Measurements from ENCODE around the gene KLF1. TPM values are rescaled to one million over a fixed set of nuclear protein-coding genes. Genes with fewer than 3 reads are reported as not detected.

KLF1 gene
- total and polyA plus RNA-seq, 2 of the 8 experiments (the other 6 are each of a cell fraction or from before 2014, with no cell fraction given) = 0.84 to 0.91 TPM

DNA sequence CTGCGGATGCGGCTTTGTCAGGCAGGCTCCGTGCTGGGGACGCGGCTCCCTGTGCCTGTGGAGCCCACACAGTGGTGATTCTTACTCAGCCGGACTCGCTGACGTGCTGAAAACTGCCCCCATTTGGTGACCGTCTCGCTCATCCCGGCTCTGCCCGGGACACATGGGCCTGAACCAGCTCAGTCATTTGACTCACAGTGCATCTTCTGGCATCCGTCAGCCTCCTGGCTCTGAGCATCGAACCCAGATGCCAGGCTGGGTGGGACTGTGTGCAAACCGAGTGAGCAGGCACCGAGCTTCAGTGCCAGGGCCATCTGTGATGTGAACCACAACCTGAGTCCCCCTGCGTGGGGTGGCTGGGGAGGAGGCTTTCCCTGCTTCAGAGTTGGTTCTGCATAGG lies 9.5 kb upstream of the KLF1 start:
- no peak overlapping the region for H3K23ac ChIP-seq (ENCODE audit: insufficient read length)
- no peak overlapping the region for H2BK120ac ChIP-seq (replicated peaks; ENCODE audit: low read depth, low read length)
- TF ChIP-seq ZNF274 (IDR thresholded peaks at IDR 0.05; ENCODE audit: borderline replicate concordance, extremely low read depth, low read length) = no peak
- TF ChIP-seq CREB1 (IDR thresholded peaks at IDR 0.05) = no peak
- no peak for TF ChIP-seq CTBP2 (IDR thresholded peaks at IDR 0.05; ENCODE audit: borderline replicate concordance, insufficient read depth, insufficient read length, low read length)
- no peak for TF ChIP-seq POLR2AphosphoS5 (IDR thresholded peaks at IDR 0.05; ENCODE audit: low read depth, low read length)
- TF ChIP-seq BCL11A (IDR thresholded peaks at IDR 0.05; ENCODE audit: low read depth in 2 of 2, low read length in 2 of 2) = no peak
- no peak overlapping the region for H3K18ac ChIP-seq (ENCODE audit: extremely low read depth, low read length)
- CTCF ChIA-PET (ENCODE audit: partially characterized antibody) = interaction anchor here (0.9 to 1.8 kb wide), 2 partner anchors 10 kb away, joined by 3 to 6 read pairs; partner anchors contain the start of gene KLF1
- H3K4me3 ChIP-seq (ENCODE audit: extremely low read depth in 1 of 4, insufficient read depth in 2 of 4, low read depth in 3 of 4, low read length in 4 of 4) = no peak overlapping the region
- no peak overlapping the region for H3K4me2 ChIP-seq (ENCODE audit: insufficient read depth in 1 of 2, low read depth in 2 of 2, low read length in 2 of 2)
- no peak overlapping the region for H2BK15ac ChIP-seq (ENCODE audit: low read length)
- H3K79me1 ChIP-seq (ENCODE audit: low read depth, low read length) = peaks cover 6% of the 10 kb centered on the region; the same call in 1 of the 2 replicates
- H4K91ac ChIP-seq (replicated peaks; ENCODE audit: insufficient read length, low read length) = no peak overlapping the region
- no peak overlapping the region for H2AK5ac ChIP-seq (ENCODE audit: low read depth, low read length)
- no peaks in the 10 kb centered on the region for H3K27me3 ChIP-seq (replicated peaks in 1 of 4; ENCODE audit: control insufficient read depth in 3 of 4, extremely low read depth in 1 of 4, insufficient read depth in 3 of 4, low read length in 3 of 4)
- no peaks in the 10 kb centered on the region for H3K9me3 ChIP-seq (ENCODE audit: insufficient read depth in 2 of 2, low read depth in 1 of 2, low read length in 1 of 2)
- no peak overlapping the region for H3K56ac ChIP-seq (replicated peaks; ENCODE audit: insufficient read length, low read depth, low read length)
- no peak overlapping the region for H2BK5ac ChIP-seq (ENCODE audit: low read depth, low read length)
- DNase-seq (ENCODE audit: low read depth in 1 of 2, low spot score in 2 of 2) (no peak), FAIRE-seq (no peak)
- 98% methylated on average over 17 of the region's 17 CpGs; no CpG with 5 or more reads in 1 of the 2 experiments for WGBS, 2 experiments (ENCODE audit: extremely low coverage in 1 of 2, insufficient coverage in 1 of 2, insufficient read length in 1 of 2, insufficient replicate concordance in 2 of 2, low coverage in 1 of 2, low lambda C conversion rate in 2 of 2, missing lambda C conversion rate in 1 of 2)
- H2AFZ ChIP-seq (ENCODE audit: low read length) = no peak overlapping the region
- peaks cover 0 to 7% of the 10 kb centered on the region in 2 experiments; a peak in 1 of 4 replicates for H3K79me2 ChIP-seq (ENCODE audit: control insufficient read depth in 1 of 2, insufficient read depth in 2 of 2, low read length in 2 of 2)
- no peak overlapping the region for H4K8ac ChIP-seq (ENCODE audit: extremely low read depth, insufficient read depth, low read length)
- no peak overlapping the region for H3K4ac ChIP-seq (replicated peaks; ENCODE audit: insufficient read length, low read depth, low read length)
- no peak overlapping the region for H3K9ac ChIP-seq (replicated peaks in 1 of 4; ENCODE audit: extremely low read depth in 1 of 4, low read depth in 3 of 4, low read length in 3 of 4)
- H3K23me2 ChIP-seq (ENCODE audit: low read depth, low read length) = peaks cover 4% of the 10 kb centered on the region; the same call in 1 of the 2 replicates
- no peak overlapping the region for H2BK12ac ChIP-seq (ENCODE audit: low read depth, low read length)
- peaks cover 0 to 6% (median 4%) of the 10 kb centered on the region in 4 experiments; a peak in 3 of 7 replicates for H3K4me1 ChIP-seq (replicated peaks in 1 of 4; ENCODE audit: control insufficient read depth in 3 of 4, insufficient read depth in 4 of 4, low read length in 3 of 4)
- H3K27ac ChIP-seq (ENCODE audit: low read depth, low read length) = no peak overlapping the region
- H2BK20ac ChIP-seq (ENCODE audit: low read length) = no peak overlapping the region
- H3K36me3 ChIP-seq (ENCODE audit: control insufficient read depth in 2 of 4, insufficient read depth in 4 of 4, low read length in 3 of 4) = peaks cover 15 to 41% (median 30%) of the 10 kb centered on the region in 4 experiments
- H4K5ac ChIP-seq (ENCODE audit: insufficient read length, low read depth, low read length) = no peak overlapping the region
- POLR2A ChIA-PET (ENCODE audit: partially characterized antibody) = interaction anchor here (1.0 to 15.0 kb wide), 7 partner anchors 9 to 36 kb away, joined by 3 to 180 read pairs (median 8); partner anchors contain the start of genes DNASE2, KLF1 and SYCE2
- H3K14ac ChIP-seq (ENCODE audit: insufficient read length) = no peak overlapping the region
- peaks cover 4 to 5% of the 10 kb centered on the region in 2 experiments for H4K20me1 ChIP-seq (replicated peaks in 1 of 2; ENCODE audit: control insufficient read depth in 1 of 2, insufficient read depth in 2 of 2, low read length in 2 of 2)

All from H1 (cell line).